NCI-H526 (cell line): ENCODE results near the gene SLC15A3.
"Not testable (repeated sequence)": the region's sequence is repeated elsewhere in the genome, so short reads cannot be mapped to it uniquely, and the experiment has no call there.

Experiments used
- DNase-seq, 2 experiments: peaks; one replicate each; lab custom pipeline; 2025; lab: John Stamatoyannopoulos, UW

SLC15A3 gene

DNA sequence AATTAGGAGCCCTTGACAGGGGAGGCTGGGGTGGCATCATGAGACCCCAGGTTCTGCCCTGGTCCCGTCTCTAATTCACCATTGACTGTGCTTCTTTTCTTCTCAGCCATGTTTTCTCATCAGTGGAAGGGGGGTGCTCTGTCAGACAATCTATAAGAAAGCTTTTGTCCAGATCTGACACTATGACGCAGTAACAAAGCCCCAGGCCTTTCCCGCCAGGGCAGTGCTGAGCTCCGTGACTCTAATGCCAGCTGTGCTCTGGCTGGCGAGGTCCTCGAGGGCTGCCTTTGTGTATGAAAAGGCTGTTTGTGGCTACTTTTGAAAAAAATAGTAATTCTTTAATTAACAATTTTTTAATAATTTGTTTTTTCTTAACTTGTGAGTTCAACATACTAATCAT lies 22.8 kb upstream of the SLC15A3 start:
- no peak for DNase-seq

GRCh38 chr11:60974316-60974715 lies 22.3 kb upstream of the SLC15A3 start:
- DNase-seq: not testable (repeated sequence)

DNA sequence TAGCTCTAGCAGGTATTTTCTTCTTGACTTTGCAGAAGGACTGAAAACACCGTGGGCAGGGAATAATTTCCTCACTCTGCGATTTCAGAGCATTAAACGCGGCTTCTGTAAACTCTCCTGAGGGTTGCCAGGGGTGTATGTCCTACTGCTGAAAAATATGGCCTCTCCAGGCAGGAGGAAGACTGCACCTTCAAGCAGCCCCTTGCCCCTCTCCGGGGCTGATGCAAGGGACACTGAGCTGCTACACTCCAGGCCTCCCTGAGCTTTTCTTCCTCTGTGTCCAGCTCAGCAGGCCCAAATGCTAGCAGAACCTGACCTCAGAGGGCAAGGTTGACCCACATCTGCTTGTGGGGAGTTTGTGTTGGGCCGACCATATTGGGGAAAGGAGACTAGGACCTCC lies 21.7 kb upstream of the SLC15A3 start:
- no peak for DNase-seq

DNA sequence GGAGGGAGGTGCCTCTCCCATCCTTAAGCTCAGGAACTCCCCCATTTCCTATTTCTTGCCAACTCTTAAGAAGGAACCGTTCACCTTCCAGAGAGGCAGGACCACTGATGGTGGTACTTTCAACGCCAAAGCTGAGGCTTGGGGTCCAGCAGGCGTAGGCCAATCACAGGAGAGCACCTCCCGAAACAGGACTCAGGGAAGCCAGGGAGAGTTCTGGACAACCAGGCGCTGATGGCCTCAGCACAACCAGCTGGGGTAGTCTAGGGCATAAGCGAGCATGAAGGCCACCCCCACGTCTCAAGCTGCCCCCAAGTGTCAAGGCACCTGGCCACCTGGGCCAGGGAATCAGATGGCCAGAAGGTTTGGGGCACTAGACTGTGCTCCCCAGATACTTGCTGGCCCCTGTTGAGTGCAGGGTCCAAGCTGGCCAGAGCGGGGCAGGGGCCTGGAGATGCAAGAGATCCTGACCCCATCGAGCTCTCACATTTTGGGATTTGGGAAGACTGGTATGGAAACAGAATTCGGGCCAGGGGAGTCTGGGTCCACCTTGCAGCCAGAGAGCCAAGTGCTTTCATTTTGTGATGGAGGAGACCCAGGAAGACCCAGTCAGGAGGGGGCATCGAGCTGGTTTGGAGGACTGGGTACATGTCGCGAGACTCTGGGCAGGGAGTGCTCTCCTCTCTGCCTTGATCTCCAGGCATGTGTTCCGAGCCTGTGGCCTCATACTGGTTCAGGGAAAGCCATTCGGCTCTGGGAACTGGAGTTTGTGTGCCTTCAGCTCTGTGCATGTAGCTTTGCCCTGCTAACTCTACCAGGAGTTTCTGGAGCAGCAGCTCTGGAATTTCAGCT lies 20.4 kb upstream of the SLC15A3 start:
- DNase-seq: no peak

- no peak for DNase-seq
Observed at GRCh38 chr11:60971520-60971919, 19.5 kb upstream of the SLC15A3 start, which contains the start of gene CD6. CD6 (plus strand) TSS chr11:60971680; CDS start chr11:60971866, 186 bp downstream.

- DNase-seq: no peak
Observed at GRCh38 chr11:60970890-60971289, 18.9 kb upstream of the SLC15A3 start.

GRCh38 chr11:60970369-60970774 lies 18.4 kb upstream of the SLC15A3 start:
- peak in 1 of 2 experiments; percentile 66 for DNase-seq

DNA sequence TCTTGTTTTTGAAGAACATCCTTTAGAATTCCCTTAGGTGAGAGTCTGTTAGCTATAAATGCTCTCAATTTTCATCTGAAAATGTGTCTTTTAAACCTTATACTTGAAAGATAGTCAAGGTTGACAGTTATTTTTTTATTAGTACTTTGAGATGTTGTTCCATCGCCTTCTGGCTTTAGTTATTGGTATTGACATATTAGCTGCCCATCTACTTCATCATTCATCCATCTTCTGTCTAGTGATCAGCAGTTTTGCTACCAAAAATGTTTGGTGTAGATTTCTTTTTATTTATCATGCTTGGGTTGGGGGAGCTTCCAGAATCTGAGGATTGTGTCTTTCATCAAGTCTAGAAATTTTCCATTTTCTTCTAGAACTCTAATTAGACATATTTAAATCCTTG lies 16.2 kb upstream of the SLC15A3 start:
- DNase-seq: no peak

DNA sequence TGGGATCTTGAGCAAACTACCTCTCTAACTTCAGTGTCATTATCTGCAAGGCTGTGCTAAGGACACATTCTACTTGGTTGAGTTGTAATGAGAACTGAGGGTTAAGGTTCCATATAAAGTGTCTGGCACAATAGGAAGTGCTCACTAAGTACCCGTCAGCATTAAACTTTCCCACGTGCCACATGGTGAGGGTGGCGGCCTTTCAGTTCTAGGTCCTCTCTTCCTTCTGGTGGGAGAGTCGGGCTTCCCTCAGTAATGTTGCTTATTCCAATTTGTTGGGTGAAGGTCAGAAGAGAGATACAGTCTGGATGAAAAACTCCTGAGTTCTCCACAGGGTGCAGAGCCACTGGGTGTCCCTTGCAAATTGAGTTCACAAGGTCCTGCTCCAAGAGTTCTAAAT lies 14.9 kb upstream of the SLC15A3 start:
- DNase-seq: no peak

- DNase-seq: no peak
Observed at GRCh38 chr11:60964801-60965200, 12.8 kb upstream of the SLC15A3 start.

DNA sequence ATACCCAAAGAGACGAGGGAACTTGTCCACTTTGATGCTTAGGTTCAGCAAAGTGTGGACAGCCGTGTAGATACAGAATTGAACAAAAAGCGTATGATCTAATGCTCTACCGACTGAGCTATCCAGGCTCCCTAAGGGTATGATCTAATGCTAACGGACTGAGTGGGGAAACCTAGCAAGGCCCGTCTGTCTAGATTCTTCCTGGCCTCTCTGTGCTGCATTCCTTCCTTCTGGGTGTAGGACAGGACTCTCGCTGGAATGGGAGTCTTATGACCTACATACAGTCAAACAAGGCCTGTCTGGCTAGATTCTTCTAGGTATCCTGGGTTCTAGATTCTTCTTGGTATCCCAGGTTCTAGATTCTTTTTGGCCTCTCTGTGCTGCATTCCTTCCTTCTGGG lies 8.4 kb upstream of the SLC15A3 start:
- DNase-seq: no peak

DNA sequence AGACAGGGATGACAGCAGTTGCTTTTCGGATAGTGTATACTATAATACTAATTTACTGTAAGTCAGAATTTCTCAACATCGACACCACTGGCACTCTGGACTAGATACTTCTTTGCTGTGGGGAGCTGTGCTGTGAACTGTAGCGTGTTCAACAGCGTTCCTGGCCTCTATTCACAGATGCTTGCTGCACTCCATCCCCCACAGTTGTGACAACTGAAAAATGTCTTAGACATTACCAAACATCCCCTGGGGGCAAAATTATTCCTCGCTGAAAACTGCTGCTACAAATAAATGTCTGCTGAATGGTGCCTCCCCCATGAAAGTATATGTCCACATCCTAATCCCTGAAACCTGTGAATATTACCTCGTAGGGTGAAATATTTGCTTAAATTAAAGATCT lies 7.5 kb upstream of the SLC15A3 start:
- no peak for DNase-seq

DNA sequence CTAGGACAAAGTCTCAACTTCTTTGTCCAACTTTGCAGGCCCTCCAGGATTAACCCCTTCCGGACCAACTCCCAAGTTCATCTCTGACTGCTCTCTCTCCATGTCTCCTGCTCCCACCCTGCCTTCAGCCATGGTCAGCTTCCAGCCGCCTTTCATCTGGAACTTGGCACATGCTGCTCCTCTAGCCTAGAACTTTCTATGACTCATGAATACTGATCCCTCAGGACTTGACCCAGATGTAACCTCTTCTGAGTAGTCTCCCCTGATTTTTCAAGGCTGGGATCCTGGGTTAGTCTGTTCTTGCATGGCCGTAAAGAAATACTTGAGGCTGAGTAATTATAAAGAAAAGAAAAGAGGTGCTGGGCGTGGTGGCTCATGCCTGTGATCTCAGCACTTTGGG lies 5.2 kb upstream of the SLC15A3 start:
- DNase-seq: no peak

GRCh38 chr11:60955571-60955970 lies 3.6 kb upstream of the SLC15A3 start:
- DNase-seq: no peak

DNA sequence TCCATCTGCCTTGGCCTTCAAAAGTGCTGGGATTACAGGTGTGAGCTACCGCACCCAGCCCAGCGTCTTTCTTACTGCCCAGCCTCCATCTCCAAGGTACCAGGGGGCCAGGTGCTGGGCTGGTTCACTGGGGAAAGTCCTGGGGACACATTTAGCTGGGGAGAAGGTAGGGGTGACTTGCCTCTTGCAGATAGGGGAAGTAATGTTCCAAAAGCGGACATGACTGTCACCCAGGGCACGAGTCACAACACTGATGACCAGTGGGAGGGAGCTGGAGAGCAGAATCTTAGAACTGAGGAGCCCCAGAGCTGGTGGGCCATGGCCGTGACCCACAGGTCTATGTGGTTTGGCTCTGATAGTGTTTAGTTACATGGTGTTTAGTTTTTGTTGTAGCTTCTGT lies 2.4 kb upstream of the SLC15A3 start:
- no peak for DNase-seq

DNA sequence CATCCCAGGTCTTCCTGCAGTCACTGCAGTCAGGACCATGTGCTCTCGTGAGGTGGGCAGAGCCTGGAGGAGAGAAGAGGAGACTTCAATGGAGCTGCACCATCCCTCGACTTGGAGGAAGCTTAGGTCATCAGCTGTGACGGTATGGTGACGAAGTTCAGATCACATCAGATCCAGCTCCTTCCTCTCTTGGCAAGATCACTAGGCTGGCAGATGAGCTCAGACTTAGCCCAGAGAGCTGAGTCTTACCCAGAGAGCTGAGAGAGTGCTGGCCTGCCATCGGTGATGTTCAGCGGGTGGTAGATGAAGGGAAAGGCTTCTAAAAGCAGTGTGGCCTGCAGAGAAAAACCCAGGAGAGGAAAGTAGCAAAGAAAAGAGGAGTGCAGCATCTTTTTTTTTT lies 1.8 kb upstream of the SLC15A3 start:
- no peak for DNase-seq

DNA sequence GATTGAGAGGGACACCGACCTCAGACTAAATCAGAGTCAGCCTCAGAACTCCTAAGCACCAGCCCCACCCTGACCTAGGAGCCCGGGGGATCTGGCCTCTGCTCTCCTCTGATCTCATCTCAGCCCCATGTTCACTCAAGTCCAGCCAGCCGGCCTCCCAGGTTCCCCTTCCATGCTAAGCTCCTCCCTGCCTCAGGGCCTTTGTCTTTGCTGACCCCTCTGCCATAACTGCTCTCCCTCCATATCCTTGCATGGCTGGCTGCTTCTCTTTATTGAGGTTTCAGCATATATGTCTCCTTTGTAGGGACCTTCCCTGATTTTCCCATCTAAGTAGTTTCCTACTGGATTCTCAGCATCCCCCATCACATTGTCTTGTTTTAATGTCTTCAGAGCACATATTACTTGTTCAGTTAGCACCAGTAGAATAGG lies 780 bp upstream of the SLC15A3 start:
- no peak for DNase-seq

GRCh38 chr11:60951606-60951903 lies 421 bp downstream of the SLC15A3 start:
- DNase-seq: no peak

DNA sequence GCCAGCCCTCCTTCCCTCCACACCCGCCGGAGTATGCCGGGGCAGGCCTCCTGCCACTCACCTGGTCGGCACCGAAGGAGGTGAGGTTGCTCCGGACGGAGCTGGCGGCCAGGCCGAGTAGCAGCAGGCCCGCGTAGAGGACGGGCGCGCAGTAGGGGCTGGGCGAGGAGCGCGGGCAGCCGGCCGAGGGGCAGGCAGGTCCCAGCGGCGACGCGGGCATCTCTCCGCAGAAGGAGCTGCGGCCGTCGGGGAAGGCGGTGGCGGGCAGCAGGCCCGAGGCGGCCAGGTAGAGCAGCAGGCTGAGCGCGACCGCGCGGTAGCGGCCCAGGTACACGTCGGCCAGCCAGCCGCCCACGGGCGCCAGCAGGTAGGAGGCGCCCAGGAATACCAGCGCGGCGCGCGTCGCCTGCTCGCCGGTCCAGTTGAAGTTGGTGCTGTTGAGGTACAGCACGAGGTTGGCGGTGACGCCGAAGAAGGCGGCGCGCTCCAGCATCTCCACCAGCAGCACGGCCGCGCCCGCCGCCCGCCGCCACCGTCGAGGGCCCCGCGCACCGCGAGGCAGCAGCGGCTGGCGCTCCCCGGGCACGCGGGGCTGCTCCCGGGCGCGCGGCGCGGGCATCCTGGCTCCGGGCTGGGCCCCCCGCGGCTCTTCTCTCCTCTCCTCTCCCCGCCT lies 907 bp downstream of the SLC15A3 start:
- peak in 1 of 2 experiments; percentile 28 for DNase-seq

DNA sequence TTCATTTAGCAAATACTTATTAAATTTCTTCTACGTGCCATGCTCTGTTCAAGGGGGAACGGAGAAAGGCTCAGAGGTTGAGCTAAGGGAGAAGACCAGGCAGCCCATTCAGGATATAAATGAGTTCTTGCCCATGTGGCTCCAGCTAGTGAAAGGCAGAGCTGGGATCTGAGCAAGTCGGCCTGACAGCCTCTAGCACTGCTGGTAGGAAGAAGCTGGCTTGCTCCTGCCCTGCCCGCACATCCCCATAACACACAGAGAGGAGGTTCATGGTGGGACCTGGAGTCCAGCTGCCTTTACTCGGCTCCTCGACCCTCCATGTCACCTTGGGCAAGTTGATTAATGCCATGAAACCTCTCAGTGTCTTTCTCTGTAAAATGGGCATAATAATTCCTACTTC lies 2.0 kb downstream of the SLC15A3 start:
- no peak for DNase-seq

GRCh38 chr11:60948250-60948649 lies 3.7 kb downstream of the SLC15A3 start:
- no peak for DNase-seq

DNA sequence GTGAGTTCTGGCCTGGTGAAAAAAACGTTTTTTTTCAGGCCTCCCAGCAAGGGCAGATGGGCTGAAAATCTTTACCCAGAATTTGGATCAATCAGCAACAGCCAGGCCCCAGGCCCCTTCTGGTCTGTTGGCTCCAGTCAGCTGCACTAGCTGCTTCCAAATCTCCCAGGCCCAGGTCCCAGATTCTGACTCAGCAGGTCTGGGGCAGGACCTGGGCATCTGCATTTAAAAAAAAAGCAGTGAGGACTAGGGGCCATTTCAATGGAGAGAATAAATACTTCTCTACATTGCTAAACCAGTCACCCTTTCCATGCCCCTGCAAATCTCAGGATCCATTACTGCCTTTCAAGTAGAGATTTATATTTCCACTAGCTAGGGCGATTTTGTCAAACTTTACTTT lies 4.3 kb downstream of the SLC15A3 start:
- no peak for DNase-seq

- DNase-seq: no peak
Observed at GRCh38 chr11:60946601-60947264, 5.2 kb downstream of the SLC15A3 start.
